Neural cell (in vitro differentiated cells): ENCODE data around the gene SAMM50. TPM values are rescaled to one million over a fixed set of nuclear protein-coding genes. Genes with fewer than 3 reads are reported as not detected.
A peak's percentile ranks its signal among the peaks of the same experiment; 100 is the strongest.

Experiments
- H2AFZ ChIP-seq: fragments of 200-600, 300-800 bp; sonication (generic), shearing (Covaris generic); 2 replicates; pipeline ENCODE4 v1.6.0; 2014; ENCODE audit warnings: low read depth, mild to moderate bottlenecking, antibody characterized with exemption, low read length, moderate library complexity
- H3F3A ChIP-seq: fragments of 200-600 bp; shearing (Covaris generic); 2 replicates; pipeline ENCODE4 v1.6.1; 2016; ENCODE audit warnings: mild to moderate bottlenecking, moderate library complexity, mixed read lengths, antibody characterized with exemption, low read length; ENCODE audit not compliant: insufficient read depth, poor library complexity, severe bottlenecking
- H3K27ac ChIP-seq: fragments of 200-600, 300-800 bp; sonication (generic), shearing (Covaris generic); 2 replicates; pipeline ENCODE4 v1.5.1; 2014; ENCODE audit warnings: mild to moderate bottlenecking, low read length, moderate library complexity
- H3K27me3 ChIP-seq: fragments of 300-800, 200-600 bp; sonication (generic), shearing (Covaris generic); 2 replicates; pipeline ENCODE4 v1.6.0; 2014; ENCODE audit warnings: mild to moderate bottlenecking, low read depth, low read length, moderate library complexity; ENCODE audit not compliant: insufficient read depth
- H3K36me3 ChIP-seq: fragments of 300-800, 200-600 bp; sonication (generic), shearing (Covaris generic); 2 replicates; pipeline ENCODE4 v1.5.1; 2014; ENCODE audit warnings: mild to moderate bottlenecking, antibody characterized with exemption, low read length, moderate library complexity; ENCODE audit not compliant: insufficient read depth
- H3K4me2 ChIP-seq: fragments of 300-800, 200-600 bp; sonication (generic), shearing (Covaris generic); 2 replicates; pipeline ENCODE4 v1.6.0; 2014; ENCODE audit warnings: mild to moderate bottlenecking, low read length
- H3K4me3 ChIP-seq: fragments of 300-800, 200-600 bp; sonication (generic), shearing (Covaris generic); 2 replicates; pipeline ENCODE4 v1.5.1; 2014; ENCODE audit warnings: mild to moderate bottlenecking, low read length, moderate library complexity
- H3K79me2 ChIP-seq: fragments of 200-600 bp; shearing (Covaris generic); replicated peaks from 2 replicates; pipeline ENCODE4 v1.6.0; 2014; ENCODE audit warnings: mild to moderate bottlenecking, low read length, moderate library complexity; ENCODE audit not compliant: insufficient read depth
- H3K9ac ChIP-seq: fragments of 300-800, 200-600 bp; sonication (generic), shearing (Covaris generic); 2 replicates; pipeline ENCODE4 v1.6.1; 2016; ENCODE audit warnings: mild to moderate bottlenecking, low read length, mixed read lengths
- H3K9me2 ChIP-seq: fragments of 200-600 bp; shearing (Covaris generic); 2 replicates; pipeline ENCODE4 v1.6.1; 2016; ENCODE audit warnings: mild to moderate bottlenecking, low read length, mixed read lengths; ENCODE audit not compliant: insufficient read depth
- H3K9me3 ChIP-seq: fragments of 200-600, 300-800 bp; sonication (generic), shearing (Covaris generic); 2 replicates; pipeline ENCODE4 v1.6.1; 2016; ENCODE audit warnings: mild to moderate bottlenecking, mixed run types, low read length, moderate library complexity, mixed read lengths
- H4K20me1 ChIP-seq: fragments of 200-600 bp; shearing (Covaris generic); 2 replicates; pipeline ENCODE4 v1.6.1; 2016; ENCODE audit warnings: mild to moderate bottlenecking, mixed run types; ENCODE audit not compliant: insufficient read depth
- EP300 ChIP-seq: fragments of 450-650 bp; conservative IDR thresholded peaks from 2 replicates; pipeline ENCODE4 v1.6.1; 2014; ENCODE audit warnings: antibody characterized with exemption, mild to moderate bottlenecking, moderate library complexity; ENCODE audit not compliant: poor library complexity, severe bottlenecking
- EZH2 ChIP-seq: fragments of 200-600, 300-800 bp; shearing (Covaris generic), sonication (generic); IDR thresholded peaks from 2 replicates; pipeline ENCODE4 v1.6.1; 2014; ENCODE audit warnings: antibody characterized with exemption, low read length, borderline replicate concordance, mild to moderate bottlenecking; ENCODE audit not compliant: insufficient read depth, poor library complexity, severe bottlenecking
- MXI1 ChIP-seq: fragments of 450-650 bp; conservative IDR thresholded peaks from 2 replicates; pipeline ENCODE4 v1.6.1; 2014; ENCODE audit warnings: antibody characterized with exemption, mild to moderate bottlenecking; ENCODE audit not compliant: poor library complexity, severe bottlenecking
- POLR2AphosphoS5 ChIP-seq: IDR thresholded peaks from 2 replicates; pipeline ENCODE4 v1.6.1; 2012
- RAD21 ChIP-seq: fragments of 450-650 bp; conservative IDR thresholded peaks from 2 replicates; pipeline ENCODE4 v1.6.1; 2014; ENCODE audit warnings: antibody characterized with exemption, mild to moderate bottlenecking, moderate library complexity
- SMC3 ChIP-seq: fragments of 450-650 bp; conservative IDR thresholded peaks from 2 replicates; pipeline ENCODE4 v1.6.1; 2014; ENCODE audit warnings: antibody characterized with exemption, mild to moderate bottlenecking, moderate library complexity; ENCODE audit not compliant: poor library complexity
- polyA plus RNA-seq: library from polyadenylated mRNA; depleted of rRNA; stranded (reverse); fragments of >200 nt; gene quantifications from 2 replicates; pipeline ENCODE4 v1.2.3, GENCODE V29; 2014
- TF ChIP-seq, protein P1 (sequence below): fragments of 450-650 bp; IDR thresholded peaks from 2 replicates; pipeline ENCODE4 v1.5.1; 2014; ENCODE audit warnings: antibody characterized with exemption, mild to moderate bottlenecking, moderate library complexity; ENCODE audit not compliant: poor library complexity, severe bottlenecking

SAMM50 gene
- polyA plus RNA-seq, 1 donor from 2014 or later = 38.1 TPM

DNA sequence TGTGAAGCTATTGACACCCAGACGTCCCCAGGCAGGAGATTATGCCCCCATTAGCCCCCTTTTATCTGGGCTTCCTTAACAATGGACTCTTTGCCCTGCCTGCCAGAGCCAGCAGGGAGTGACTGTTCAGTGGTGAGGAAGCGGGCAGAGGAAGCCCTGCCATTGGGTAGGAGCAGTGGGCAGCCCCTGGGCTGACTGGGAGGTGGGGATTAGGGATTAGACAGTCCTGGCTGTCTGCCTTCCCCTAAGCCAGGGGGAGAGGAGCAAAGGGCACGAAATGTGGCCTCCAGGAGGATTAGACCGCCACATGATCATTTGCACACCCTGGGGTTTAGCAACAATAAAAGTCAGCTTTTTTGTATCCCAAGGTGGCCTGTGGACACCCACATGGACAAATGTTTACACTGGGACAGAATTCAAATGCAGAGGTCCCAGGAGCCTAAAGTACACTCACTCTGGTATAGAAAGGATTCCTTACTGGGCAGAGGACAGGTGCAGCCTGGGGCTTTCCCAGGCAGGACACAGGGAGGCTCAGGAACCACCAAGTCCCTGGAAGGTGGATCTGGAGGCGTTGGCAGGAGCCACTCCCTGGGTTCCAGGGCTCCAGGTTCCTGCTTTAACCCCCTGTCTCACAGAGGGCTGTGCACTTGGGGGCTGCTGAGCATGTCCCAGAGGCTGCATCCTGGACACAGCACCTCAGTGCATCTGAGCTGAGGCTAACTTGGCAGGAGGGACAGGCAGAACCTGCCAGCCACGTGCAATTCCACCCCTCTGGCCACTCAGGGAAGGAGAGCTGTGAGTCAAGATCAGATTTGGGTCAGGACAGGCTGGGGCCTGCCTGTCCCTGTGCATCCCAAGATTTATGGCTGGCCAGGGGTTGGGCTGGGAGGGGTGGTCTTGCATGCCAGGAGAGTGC lies 29.6 kb upstream of the SAMM50 start:
- no peaks in the 10 kb centered on the region for H3K9me3 ChIP-seq
- no peak overlapping the region for H2AFZ ChIP-seq
- no peaks in the 10 kb centered on the region for H4K20me1 ChIP-seq
- peak overlapping the region; percentile 85 for H3K4me3 ChIP-seq
- TF ChIP-seq MXI1 (no peak), SMC3 (no peak)
- H3K9me2 ChIP-seq = no peaks in the 10 kb centered on the region
- no peaks in the 10 kb centered on the region for H3K79me2 ChIP-seq
- no peak overlapping the region for H3K4me2 ChIP-seq
- H3K27ac ChIP-seq = no peak overlapping the region
- peak overlapping the region; percentile 36 for H3K9ac ChIP-seq
- H3K27me3 ChIP-seq = no peaks in the 10 kb centered on the region
- H3F3A ChIP-seq = no peaks in the 10 kb centered on the region
- H3K36me3 ChIP-seq = no peaks in the 10 kb centered on the region

DNA sequence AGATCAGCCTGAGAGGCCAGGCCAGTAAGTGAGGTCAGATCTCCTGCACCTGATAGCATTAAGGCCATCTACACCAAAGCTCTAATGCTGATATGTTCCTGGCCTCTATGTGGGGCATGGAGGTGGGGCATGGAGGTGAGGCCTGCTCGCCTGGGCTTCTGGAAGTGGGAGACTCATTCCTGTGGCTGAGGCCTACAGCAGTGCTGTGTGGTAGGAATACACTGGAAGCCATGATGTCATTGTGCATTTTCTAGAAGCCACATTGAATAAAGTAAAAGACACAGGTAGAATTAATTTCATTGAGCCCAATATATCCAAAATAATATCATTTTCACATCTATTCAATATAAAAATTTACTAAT lies 28.9 kb upstream of the SAMM50 start:
- Histone ChIP-seq H2AFZ (no peak overlapping the region), H3K79me2 (no peaks in the 10 kb centered on the region), H3F3A (no peaks in the 10 kb centered on the region), H3K9me3 (no peaks in the 10 kb centered on the region), H3K9me2 (no peaks in the 10 kb centered on the region), H3K27ac (no peak overlapping the region), H4K20me1 (no peaks in the 10 kb centered on the region), H3K4me2 (no peak overlapping the region), H3K4me3 (no peak overlapping the region), H3K9ac (no peak overlapping the region), H3K36me3 (no peaks in the 10 kb centered on the region), H3K27me3 (no peaks in the 10 kb centered on the region)
- TF ChIP-seq SMC3 (no peak), POLR2AphosphoS5 (no peak), EP300 (no peak), RAD21 (no peak), EZH2 (no peak), MXI1 (no peak)
- TF ChIP-seq, protein P1, sequence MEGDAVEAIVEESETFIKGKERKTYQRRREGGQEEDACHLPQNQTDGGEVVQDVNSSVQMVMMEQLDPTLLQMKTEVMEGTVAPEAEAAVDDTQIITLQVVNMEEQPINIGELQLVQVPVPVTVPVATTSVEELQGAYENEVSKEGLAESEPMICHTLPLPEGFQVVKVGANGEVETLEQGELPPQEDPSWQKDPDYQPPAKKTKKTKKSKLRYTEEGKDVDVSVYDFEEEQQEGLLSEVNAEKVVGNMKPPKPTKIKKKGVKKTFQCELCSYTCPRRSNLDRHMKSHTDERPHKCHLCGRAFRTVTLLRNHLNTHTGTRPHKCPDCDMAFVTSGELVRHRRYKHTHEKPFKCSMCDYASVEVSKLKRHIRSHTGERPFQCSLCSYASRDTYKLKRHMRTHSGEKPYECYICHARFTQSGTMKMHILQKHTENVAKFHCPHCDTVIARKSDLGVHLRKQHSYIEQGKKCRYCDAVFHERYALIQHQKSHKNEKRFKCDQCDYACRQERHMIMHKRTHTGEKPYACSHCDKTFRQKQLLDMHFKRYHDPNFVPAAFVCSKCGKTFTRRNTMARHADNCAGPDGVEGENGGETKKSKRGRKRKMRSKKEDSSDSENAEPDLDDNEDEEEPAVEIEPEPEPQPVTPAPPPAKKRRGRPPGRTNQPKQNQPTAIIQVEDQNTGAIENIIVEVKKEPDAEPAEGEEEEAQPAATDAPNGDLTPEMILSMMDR = no peak

DNA sequence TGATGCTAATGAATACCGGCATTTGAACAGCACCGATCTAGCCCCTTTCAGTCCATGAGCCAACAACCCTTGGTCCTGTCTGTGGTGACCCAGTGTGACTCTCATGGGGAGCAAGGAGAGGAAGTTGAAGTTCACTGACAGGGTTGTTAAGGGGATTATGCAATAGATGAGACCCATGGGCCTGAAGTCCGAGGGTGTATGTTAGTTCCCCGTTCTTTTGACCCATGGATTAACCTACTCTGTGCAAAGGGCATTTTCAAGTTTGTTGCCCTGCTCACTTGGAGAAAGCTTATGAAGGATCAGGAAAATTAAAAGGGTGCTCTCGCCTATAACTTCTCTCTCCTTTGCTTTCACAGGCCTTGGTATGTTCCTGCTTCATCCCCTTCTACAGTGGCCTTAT lies 26.8 kb upstream of the SAMM50 start:
- Histone ChIP-seq H3K9ac (no peak overlapping the region), H3K79me2 (no peaks in the 10 kb centered on the region), H3K9me2 (no peaks in the 10 kb centered on the region), H2AFZ (no peak overlapping the region), H3K4me2 (no peak overlapping the region), H4K20me1 (no peaks in the 10 kb centered on the region), H3K36me3 (no peaks in the 10 kb centered on the region), H3K4me3 (no peak overlapping the region), H3K27ac (no peak overlapping the region), H3K27me3 (no peaks in the 10 kb centered on the region), H3K9me3 (no peaks in the 10 kb centered on the region), H3F3A (no peaks in the 10 kb centered on the region)
- TF ChIP-seq, protein P1 = no peak
- no peak for TF ChIP-seq RAD21
- TF ChIP-seq POLR2AphosphoS5 = no peak
